Measurements from ENCODE around the gene ANKRD7.
"Not testable (repeated sequence)": the region's sequence is repeated elsewhere in the genome, so short reads cannot be mapped to it uniquely, and the experiment has no call there.

Gene ANKRD7

DNA sequence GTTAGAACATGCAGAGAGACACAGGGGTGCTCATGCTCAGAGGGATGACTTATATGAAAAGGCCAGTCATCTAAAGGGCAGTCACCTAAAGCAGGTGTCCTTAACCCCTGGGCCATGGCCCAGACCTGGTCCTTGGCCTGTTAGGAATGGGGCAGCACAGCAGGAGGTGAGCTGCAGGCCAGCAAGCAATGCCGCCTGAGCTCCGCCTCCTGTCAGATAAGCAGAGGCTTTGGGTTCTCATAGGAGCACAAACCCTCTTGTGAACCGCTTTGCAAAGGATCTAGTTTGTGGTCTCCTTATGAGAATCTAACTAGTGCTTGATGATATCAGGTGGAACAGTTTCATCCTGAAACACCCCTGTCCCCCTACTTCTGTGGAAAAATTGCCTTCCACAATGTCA lies 14.5 kb downstream of the ANKRD7 start:
- no peak for DNase-seq

GRCh38 chr7:118240320-118240719 lies 15.8 kb downstream of the ANKRD7 start:
- DNase-seq: not testable (repeated sequence)

GRCh38 chr7:118243695-118244094 lies 19.2 kb downstream of the ANKRD7 start:
- no peak for DNase-seq

GRCh38 chr7:118245267-118246040 lies 20.9 kb downstream of the ANKRD7 start:
- no peak for DNase-seq

DNA sequence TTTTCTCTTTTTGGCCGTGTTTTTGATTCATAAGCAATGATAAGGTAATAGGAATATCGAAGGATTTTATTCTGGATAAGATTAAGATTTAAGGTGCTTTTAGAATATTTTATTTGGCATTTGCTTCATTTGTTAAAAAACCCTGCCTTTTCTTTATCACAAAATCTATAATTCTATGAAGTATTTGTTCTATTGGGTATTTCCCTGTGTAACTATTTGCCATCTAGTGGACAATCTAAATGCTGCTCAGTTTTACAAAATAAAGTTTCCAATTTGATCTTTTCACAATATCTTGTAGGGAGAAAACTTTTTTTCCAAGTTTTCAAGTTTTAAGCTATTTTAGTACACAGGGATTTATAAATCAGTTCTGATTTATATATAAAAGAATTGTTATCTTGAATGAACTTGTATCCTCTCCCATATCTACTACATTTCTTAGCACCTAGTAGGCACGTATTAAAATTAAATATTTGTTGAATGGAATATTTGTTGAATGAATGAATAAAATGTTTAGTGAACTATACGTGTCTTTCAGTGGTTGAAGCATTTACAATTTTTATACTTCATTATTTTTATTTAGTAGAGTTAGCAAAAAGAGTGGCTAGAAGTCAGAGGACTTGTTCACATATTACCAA lies 26.5 kb downstream of the ANKRD7 start:
- no peak for DNase-seq

GRCh38 chr7:118252087-118252486 lies 27.6 kb downstream of the ANKRD7 start:
- no peak for DNase-seq

DNA sequence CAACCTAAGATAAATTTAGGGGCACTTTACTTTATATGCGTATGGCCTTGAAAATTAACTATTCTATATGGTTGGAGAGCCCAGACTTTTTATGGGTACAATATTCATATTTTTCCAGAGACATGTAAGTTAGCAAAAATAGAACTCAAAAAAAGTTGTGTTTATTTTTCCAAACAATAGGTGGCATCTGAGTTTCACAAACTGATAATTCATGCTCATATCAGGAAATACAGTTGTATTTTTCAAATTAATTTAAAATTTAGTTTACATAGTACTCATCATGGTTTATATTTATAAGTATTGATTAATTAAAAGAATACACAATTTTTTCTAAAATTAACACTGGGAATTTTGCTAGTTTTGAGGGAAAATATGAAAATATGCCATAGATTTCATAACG lies 34.6 kb downstream of the ANKRD7 start:
- DNase-seq: no peak

GRCh38 chr7:118264836-118265235 lies 40.3 kb downstream of the ANKRD7 start:
- no peak for DNase-seq

- DNase-seq: no peak
These were observed 56.0 kb downstream of the ANKRD7 start for GRCh38 chr7:118280319-118281012.

GRCh38 chr7:118281196-118281595 lies 56.7 kb downstream of the ANKRD7 start:
- no peak for DNase-seq

DNA sequence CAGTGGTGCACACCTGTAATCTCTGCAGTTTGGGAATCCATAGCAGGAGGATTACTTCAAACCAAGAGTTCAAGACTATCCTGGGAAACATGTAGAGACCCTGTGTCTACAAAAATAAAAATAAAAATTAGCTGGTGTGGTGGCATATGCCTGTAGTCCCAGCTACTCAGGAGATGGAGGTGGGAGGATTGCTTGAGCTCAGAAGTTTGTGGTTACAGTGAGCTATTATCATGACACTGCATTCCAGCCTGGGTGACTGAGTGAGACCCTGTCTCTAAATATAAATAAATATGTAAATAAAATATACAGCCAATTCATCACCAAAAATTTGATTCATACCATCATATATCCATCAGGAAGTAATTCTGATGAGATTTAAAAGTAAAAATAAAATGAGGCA lies 60.9 kb downstream of the ANKRD7 start:
- DNase-seq: no peak

DNA sequence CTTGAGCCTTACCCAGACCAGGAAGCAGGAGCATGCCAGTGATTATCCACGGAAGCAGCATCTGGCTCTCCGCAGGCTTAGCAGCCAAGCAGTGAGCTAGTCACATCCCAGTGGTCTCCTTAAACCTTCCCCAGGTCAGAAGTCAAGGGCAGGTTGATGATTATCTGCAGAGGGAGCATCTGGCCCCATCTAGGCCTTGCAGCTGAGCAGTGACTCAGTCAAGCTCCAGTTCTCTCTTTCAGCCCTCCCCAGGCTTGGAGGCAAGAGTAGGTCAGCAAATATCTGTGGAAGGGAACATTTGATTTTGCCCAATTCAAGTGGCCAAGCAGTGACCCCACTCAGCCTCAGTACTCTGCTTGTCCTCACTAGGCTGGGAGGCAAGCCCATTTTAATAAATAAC lies 61.6 kb downstream of the ANKRD7 start:
- no peak for DNase-seq

DNA sequence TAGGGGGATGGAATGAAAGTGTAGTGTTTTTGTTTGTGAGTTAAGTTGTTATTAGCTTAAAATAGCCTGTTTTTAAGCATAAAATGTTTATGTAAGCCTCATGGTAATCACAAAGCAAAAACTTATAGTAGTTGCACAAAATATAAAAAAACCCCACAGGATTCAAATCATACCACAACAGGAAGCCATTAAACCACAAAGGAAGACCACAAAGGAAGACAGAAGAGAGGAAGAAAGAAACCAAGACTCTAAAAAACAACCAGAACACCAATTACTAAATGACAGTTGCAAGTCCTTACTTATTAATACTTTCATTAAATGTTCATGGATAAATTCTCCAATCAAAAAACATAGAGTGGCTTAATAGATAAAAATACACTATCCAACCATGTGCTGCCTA lies 63.6 kb downstream of the ANKRD7 start:
- DNase-seq: no peak

- no peak for DNase-seq
These were observed 65.0 kb downstream of the ANKRD7 start for GRCh38 chr7:118289476-118289875.
